GM03348 (cell line): ENCODE measurements around the gene SLC2A10.

Source experiments
- DNase-seq: peaks from one replicate; pipeline ENCODE4 v3.0.0; 2012; ENCODE audit warnings: low spot score

SLC2A10 gene

DNA sequence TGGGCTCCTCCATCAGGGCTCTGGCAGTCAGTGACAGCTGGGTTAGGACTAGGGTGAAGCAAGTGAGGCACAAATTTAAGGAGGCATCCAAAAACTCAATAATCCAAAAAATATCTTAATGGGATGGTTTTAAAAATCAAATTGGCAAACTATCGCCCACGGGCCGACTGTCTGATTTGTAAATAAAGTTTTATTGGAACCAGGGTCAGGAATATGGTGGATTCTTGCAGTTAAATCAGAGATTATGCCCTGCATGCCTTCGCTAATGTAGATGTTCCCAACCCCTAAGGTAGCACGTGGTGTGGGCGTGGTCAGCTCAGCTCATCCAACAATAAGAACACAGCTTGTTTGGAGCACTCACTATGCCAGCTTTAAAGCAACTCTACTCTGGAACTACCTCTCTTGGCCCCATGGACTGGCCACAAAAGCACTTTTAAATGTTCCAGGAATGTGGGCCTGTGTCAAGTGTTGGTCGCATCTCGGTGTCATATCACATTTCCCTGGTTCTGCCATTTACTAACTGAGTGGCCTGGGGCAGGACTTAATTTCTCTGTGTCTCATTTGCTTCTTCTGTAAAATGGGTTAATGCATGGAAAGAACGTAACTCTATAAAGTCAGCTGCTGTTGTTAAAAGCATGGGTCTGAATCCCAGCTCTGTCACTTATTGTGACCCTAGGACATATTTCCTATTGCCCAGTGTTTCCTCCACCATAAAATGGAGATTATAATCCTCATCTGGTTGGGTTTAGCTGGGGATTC, 27.2 kb upstream of the SLC2A10 start:
- no peak for DNase-seq

- DNase-seq, result no peak
Observed at GRCh38 chr20:46683011-46683667, 26.3 kb upstream of the SLC2A10 start.

- DNase-seq, result no peak
Observed at GRCh38 chr20:46683668-46683938, 25.8 kb upstream of the SLC2A10 start.

DNA sequence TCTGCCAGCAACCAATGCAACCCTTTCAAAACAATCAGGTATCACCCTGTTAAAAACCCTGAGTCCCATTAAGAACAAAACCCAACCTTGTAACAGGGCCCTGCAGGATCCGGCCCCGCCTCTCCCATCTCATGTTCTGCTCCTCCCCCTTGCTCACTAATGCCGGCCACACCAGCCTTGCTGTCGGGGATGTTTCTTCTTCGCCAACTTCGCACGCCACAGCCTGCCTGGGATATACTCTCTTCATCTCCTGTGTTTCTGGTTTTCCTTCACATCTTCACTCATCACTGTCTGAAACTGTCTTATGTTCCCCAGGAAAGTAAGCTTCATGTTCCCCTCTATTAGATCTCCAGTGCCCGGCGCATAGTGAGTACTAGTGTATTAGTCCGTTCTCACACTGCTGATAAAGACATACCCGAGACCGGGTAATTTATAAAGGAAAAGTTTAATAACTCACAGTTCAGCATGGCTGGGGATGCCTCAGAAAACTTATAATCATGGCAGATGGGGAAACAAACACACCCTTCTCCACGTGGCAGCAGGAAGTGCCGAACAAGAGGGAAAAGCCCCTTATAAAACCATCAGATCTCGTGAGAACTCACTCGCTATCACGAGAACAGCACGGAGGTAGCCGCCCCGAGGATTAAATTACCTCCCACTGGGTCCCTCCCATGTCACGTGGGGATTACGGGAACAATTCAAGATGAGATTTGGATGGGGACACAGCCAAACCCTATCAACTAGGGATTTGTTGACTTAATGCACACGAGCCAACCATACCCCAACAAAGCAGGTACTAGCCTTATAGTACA, 25.3 kb upstream of the SLC2A10 start:
- DNase-seq, result peak; percentile 58

GRCh38 chr20:46688151-46689081, 21.0 kb upstream of the SLC2A10 start:
- no peak for DNase-seq

DNA sequence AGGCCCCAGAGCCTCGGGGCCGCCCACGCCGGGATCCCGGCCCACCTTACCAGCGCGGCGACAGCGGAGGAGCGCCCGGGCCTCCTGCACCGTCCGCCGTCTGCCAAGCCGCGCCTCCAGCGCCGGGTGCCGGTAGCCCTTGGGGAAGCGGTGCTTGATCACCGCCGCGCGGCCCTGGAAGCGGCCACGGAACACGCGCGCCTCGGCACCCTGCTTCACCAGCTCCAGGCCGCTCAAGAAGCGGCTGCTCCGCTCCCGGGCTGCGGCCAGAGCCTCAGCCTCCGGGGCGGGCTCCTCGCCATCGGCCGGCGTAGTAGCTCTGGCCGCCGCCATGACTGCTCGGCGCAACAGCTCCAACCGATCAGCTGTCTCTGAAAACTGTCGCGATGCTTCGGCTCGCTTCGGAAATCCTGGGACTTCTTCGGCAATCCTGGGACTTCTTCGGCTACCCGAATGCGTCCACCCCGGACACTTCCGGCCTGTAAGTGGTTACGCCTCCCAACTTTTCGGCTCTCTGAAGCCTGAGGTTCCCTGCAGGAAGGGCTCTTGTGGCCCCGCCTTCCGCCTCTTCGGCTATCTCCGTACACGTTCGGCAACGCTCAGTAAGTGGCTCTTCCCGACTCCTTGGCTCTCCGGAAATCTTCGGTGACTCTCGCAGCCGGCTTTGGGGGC, 20.2 kb upstream of the SLC2A10 start, which contains the start of gene TP53RK:
TSS of gene TP53RK (minus strand) at position 363 of the 672 bp plus-strand sequence. CDS start at position 333, 30 bp downstream.
- peak; percentile 98 for DNase-seq

GRCh38 chr20:46689754-46690085, 19.7 kb upstream of the SLC2A10 start:
- DNase-seq, result no peak

GRCh38 chr20:46690219-46691106, 19.0 kb upstream of the SLC2A10 start:
- no peak for DNase-seq

DNA sequence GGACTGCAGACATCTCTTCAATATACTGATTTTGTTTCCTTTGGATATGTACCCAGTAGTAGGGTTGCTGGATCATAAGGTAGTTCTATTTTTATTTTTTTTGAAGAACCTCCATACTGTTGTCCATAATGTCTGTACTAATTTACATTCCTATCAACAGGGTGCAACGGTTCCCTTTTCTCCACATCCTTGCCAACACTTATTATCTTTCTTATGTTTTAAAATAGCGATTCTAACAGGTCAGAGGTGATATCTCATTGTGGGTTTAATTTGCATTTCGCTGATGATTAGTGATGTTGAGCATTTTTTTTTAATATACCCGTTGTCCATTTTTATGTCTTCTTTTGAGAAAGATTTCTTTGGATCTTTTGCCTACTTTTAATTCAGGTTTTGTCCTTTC, 18.3 kb upstream of the SLC2A10 start:
- no peak for DNase-seq

DNA sequence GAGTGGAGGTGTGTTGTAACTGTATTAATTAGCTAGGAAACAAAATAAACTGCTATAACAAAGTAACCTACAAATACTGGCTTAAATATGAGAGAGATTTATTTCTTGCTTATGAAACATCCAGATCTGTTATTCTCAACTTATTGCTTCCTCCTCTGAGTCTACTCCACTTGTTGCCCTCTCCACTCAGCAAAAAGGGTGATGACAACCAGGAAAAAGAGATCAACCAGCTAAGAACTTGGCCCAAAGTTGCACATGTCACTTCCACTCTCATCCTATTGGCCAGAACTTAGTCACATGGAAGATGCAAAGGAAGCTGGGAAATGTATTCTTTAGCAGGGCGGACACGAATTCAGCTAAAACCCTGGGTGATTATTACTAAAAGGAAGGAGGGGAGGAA, 15.0 kb upstream of the SLC2A10 start:
- DNase-seq, result no peak

GRCh38 chr20:46695892-46696291, 13.6 kb upstream of the SLC2A10 start:
- peak; percentile 49 for DNase-seq

DNA sequence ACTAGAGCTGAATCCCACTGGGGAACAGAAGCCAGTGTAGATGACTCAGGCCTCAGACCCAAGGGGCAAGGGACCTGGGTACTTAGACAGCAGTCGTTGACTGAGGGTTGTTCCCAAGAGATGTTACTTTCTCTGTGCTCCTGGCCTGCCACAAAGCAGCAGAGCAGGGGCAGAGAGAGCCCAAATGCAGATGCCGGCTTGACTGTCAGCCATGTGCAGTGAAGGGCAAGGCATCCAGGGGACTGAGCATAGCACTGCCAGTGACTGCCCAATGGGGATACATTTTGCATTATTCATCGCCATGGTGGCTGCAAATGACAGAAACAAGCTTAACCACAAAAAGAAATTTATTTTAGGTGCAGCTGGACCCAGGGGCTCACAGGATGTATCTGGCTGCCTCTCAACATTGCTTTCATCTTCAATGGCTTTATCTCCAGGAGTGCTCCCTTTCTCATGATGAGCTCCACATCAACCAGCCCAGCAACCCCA, 12.6 kb upstream of the SLC2A10 start:
- DNase-seq, result no peak

DNA sequence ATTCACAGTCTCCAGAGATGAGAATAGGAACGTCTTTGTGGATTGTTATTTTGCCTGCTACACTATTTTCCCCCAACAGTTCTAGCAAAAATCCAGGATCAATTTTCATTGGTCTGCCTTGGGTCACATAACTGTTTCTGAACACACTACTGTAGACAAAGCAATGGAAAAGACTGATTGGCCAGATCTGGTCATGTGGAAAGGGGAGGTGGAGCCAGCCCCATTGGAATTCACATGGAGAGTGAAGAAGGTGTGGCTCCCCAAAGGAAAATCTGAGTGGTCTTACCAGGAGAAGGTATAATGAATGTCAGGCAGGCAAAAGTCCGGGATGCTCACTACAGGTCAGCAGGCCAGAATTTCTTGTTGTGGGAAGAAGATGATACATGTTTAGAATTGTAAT, 10.7 kb upstream of the SLC2A10 start:
- no peak for DNase-seq

DNA sequence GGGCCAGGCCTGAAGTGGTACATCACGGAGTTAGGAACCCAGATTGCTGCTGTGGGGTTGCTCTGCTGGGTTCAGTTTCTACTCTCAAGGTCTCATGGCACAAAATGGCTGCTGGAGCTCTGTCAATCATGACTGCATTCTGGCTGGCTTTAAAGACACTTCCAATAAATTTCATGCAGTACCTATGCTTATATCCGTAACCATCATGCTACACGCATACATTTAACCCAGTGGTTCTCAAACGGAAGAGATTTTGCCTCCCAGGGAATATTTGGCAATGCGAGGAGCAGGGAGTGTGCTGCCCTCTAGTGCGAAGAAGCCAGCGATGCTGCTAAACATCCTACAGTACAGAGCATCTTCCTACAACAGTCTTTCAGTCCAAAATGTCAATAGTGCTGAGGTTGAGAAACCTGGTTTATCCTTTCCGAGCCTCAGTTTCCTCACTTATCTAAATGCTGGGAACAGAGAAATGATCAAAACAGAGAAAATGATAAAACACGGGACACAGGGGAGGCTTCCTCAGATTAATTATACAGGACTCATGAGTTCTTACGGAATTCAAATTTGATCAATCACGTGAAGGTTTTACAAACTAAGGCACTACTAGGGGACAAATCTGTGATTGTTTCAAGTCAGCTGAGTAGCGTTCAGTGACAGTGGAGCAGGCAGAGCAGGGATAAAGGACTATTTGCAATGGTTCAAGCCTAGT, 9.6 kb upstream of the SLC2A10 start:
- DNase-seq, result no peak

- DNase-seq, result no peak
Observed at GRCh38 chr20:46700481-46700880, 9.0 kb upstream of the SLC2A10 start.

DNA sequence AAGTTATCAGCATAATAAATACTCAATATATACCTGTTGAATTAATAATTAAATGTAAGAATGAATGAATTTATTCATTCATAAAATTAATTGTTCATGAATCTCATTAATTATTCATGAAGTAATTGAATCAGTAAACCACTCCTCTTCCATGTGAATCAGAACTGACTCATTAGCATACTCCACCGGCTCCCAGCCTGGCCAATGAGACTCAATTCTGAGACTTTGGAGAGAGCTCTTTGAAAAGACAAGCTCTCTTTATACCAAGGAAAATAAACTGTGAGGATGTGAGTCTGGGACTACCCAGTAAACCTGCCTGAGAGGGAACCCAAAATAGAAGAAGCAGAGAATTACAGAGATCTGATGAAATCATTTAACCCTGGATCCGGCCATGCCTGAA, 8.4 kb upstream of the SLC2A10 start:
- no peak for DNase-seq

GRCh38 chr20:46701556-46701955, 7.9 kb upstream of the SLC2A10 start:
- DNase-seq, result no peak

GRCh38 chr20:46701986-46702385, 7.5 kb upstream of the SLC2A10 start:
- no peak for DNase-seq

DNA sequence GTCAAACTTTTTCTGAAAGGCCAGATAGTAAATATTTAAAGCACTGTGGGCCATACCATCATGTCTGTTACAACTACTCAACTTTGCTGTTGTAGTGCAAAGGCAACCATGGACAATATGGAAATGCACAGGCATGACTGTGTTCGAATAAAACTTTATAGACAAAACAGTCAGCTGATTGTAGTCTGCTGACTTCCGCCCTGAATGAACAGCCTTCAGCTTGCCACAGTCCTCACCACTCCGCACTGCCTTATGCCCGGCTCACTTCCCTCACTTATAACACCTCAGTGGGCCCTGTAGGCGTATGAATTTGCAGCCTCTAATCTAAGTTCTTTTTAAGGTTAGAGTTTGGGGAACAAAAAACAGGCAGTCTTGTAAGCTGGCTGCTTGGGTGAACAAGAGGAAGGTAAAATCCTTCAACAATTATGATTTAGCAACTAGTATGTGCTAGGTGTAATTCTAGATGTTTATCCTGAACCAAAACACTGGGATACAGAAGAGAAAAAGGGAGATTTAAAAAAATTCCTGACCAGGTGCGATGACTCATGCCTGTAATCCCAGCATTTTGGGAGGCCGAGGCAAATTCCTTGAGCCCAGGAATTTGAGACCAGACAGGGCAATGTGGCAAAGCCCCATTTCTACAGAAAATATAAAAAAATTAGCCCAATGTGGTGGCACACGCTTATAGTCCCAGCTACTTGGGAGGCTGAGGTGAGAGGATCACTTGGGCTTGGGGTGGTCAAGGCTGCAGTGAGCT, 6.8 kb upstream of the SLC2A10 start:
- no peak for DNase-seq
